ENCODE data around the gene THPO. TPM values are rescaled to one million over a fixed set of nuclear protein-coding genes. Genes with fewer than 3 reads are reported as not detected.
A peak's percentile ranks its signal among the peaks of the same experiment; 100 is the strongest.

THPO gene
- total and polyA plus RNA-seq, 9 of the 15 experiments (the other 6 are each of a cell fraction or from before 2014, with no cell fraction given) = 0.11 to 1.1 (median 0.35) TPM; not detected in 1

GRCh38 chr3:184352149-184352785 lies 25.7 kb downstream of the THPO start:
- H3K36me3 ChIP-seq (ENCODE audit: control insufficient read depth, insufficient read depth, low read length) = peaks cover 71% of the 10 kb centered on the region; the same call in 2 of the 3 replicates
- no peaks in the 10 kb centered on the region for H3K27me3 ChIP-seq (ENCODE audit: control insufficient read depth in 2 of 2, insufficient read depth in 2 of 2, low read length in 2 of 2)
- DNase-seq (ENCODE audit: extremely low read depth in 1 of 4, low spot score in 3 of 4) (no peak), ATAC-seq (no peak), FAIRE-seq (no peak)
- intact Hi-C loops (cut with micrococcal nuclease) = no loop called here
- no peak overlapping the region for H3K4me2 ChIP-seq (ENCODE audit: insufficient read depth, low read length)
- H2AFZ ChIP-seq (ENCODE audit: low read depth, low read length) = no peak overlapping the region
- no peaks in the 10 kb centered on the region for H3K79me2 ChIP-seq (ENCODE audit: control insufficient read depth, insufficient read depth, low read length)
- no peak overlapping the region for H3K27ac ChIP-seq (ENCODE audit: extremely low read depth, low read depth, low read length)
- CTCF ChIA-PET (ENCODE audit: low intra/inter-chr PET ratio) = no interaction called here
- no peaks in the 10 kb centered on the region for H3K9me3 ChIP-seq (replicated peaks; ENCODE audit: control insufficient read depth, insufficient read depth, low read depth, low read length)
- POLR2A ChIA-PET = interaction anchor here (1.5 kb wide), 2 partner anchors 10 to 19 kb away, joined by 4 to 6 read pairs; no protein-coding TSS in a partner anchor
- BruUV-seq (replicated peaks) = no TSS peak
- H3K4me1 ChIP-seq (replicated peaks in 1 of 2; ENCODE audit: control insufficient read depth in 2 of 2, insufficient read depth in 2 of 2, low read length in 2 of 2) = peaks cover 40 to 67% of the 10 kb centered on the region in 2 experiments
- WGBS (ENCODE audit: insufficient coverage, low coverage, missing lambda C conversion rate) = 84% methylated on average over 14 of the region's 15 CpGs
- H3K4me3 ChIP-seq = no peak overlapping the region
- peak overlapping the region in 1 of 2 experiments; percentile 85; a peak in 2 of 4 replicates for H3K9ac ChIP-seq (ENCODE audit: insufficient read depth in 1 of 2, low read depth in 2 of 2, low read length in 2 of 2)
- no peaks in the 10 kb centered on the region for H4K20me1 ChIP-seq (replicated peaks; ENCODE audit: control insufficient read depth, insufficient read depth, low read length)
- in situ Hi-C loops (cut with MboI) = no loop called here
- no peaks in the 10 kb centered on the region for H3K9me1 ChIP-seq (ENCODE audit: control insufficient read depth, insufficient read depth, low read length)
- TF ChIP-seq MLX (CRISPR knock-in tag; conservative IDR thresholded peaks at IDR 0.05) (no peak), MCM3 (IDR thresholded peaks at IDR 0.05) (no peak), SFPQ (IDR thresholded peaks at IDR 0.05; ENCODE audit: low read depth, low read length) (no peak), CREB3L1 (IDR thresholded peaks at IDR 0.05; ENCODE audit: borderline replicate concordance, low read depth) (no peak), ZNF778 (CRISPR knock-in tag; IDR thresholded peaks at IDR 0.05) (no peak), ETV1 (tag; conservative IDR thresholded peaks at IDR 0.05; ENCODE audit: low read depth) (no peak), FOXO4 (CRISPR knock-in tag; IDR thresholded peaks at IDR 0.05) (no peak), TAL1 (IDR thresholded peaks at IDR 0.05) (no peak), PYGO2 (tag; IDR thresholded peaks at IDR 0.05) (no peak), ZNF76 (CRISPR knock-in tag; IDR thresholded peaks at IDR 0.05; ENCODE audit: borderline replicate concordance) (no peak), ZC3H8 (IDR thresholded peaks at IDR 0.05) (no peak)
- TF ChIP-seq, protein P1, sequence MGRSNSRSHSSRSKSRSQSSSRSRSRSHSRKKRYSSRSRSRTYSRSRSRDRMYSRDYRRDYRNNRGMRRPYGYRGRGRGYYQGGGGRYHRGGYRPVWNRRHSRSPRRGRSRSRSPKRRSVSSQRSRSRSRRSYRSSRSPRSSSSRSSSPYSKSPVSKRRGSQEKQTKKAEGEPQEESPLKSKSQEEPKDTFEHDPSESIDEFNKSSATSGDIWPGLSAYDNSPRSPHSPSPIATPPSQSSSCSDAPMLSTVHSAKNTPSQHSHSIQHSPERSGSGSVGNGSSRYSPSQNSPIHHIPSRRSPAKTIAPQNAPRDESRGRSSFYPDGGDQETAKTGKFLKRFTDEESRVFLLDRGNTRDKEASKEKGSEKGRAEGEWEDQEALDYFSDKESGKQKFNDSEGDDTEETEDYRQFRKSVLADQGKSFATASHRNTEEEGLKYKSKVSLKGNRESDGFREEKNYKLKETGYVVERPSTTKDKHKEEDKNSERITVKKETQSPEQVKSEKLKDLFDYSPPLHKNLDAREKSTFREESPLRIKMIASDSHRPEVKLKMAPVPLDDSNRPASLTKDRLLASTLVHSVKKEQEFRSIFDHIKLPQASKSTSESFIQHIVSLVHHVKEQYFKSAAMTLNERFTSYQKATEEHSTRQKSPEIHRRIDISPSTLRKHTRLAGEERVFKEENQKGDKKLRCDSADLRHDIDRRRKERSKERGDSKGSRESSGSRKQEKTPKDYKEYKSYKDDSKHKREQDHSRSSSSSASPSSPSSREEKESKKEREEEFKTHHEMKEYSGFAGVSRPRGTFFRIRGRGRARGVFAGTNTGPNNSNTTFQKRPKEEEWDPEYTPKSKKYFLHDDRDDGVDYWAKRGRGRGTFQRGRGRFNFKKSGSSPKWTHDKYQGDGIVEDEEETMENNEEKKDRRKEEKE (IDR thresholded peaks at IDR 0.05; ENCODE audit: borderline replicate concordance in 1 of 2, control insufficient read depth in 1 of 2, low read depth in 2 of 2, low read length in 1 of 2) = no peak

Measured in K562 (cell line).